ENCODE measurements around the gene VAV1. TPM values are rescaled to one million over a fixed set of nuclear protein-coding genes. Genes with fewer than 3 reads are reported as not detected.
A peak's percentile ranks its signal among the peaks of the same experiment; 100 is the strongest.

The VAV1 gene
- total and polyA plus RNA-seq, 2 of the 8 experiments (the other 6 are each of a cell fraction or from before 2014, with no cell fraction given) = 0.21 to 0.22 TPM

GRCh38 chr19:6811378-6811777 lies 38.9 kb downstream of the VAV1 start:
- CTCF ChIA-PET (ENCODE audit: partially characterized antibody) = no interaction called here
- H3K4ac ChIP-seq (replicated peaks; ENCODE audit: insufficient read length, low read depth, low read length) = no peak overlapping the region
- no peak overlapping the region for H2BK12ac ChIP-seq (ENCODE audit: low read depth, low read length)
- H3K56ac ChIP-seq (replicated peaks; ENCODE audit: insufficient read length, low read depth, low read length) = no peak overlapping the region
- H3K79me2 ChIP-seq (ENCODE audit: control insufficient read depth in 1 of 2, insufficient read depth in 2 of 2, low read length in 2 of 2) = no peaks in the 10 kb centered on the region
- H4K20me1 ChIP-seq (replicated peaks in 1 of 2; ENCODE audit: control insufficient read depth in 1 of 2, insufficient read depth in 2 of 2, low read length in 2 of 2) = no peaks in the 10 kb centered on the region
- no peak overlapping the region for H4K8ac ChIP-seq (ENCODE audit: extremely low read depth, insufficient read depth, low read length)
- no peak overlapping the region for H3K4me2 ChIP-seq (ENCODE audit: insufficient read depth in 1 of 2, low read depth in 2 of 2, low read length in 2 of 2)
- POLR2A ChIA-PET (ENCODE audit: partially characterized antibody) = interaction anchor here (1.8 kb wide), 1 partner anchor 10 kb away, joined by 7 read pairs; no protein-coding TSS in a partner anchor
- H3K27ac ChIP-seq (ENCODE audit: low read depth, low read length) = no peak overlapping the region
- no peaks in the 10 kb centered on the region for H3K36me3 ChIP-seq (ENCODE audit: control insufficient read depth in 2 of 4, insufficient read depth in 4 of 4, low read length in 3 of 4)
- WGBS, 2 experiments (ENCODE audit: extremely low coverage in 1 of 2, insufficient coverage in 1 of 2, insufficient read length in 1 of 2, insufficient replicate concordance in 2 of 2, low coverage in 1 of 2, low lambda C conversion rate in 2 of 2, missing lambda C conversion rate in 1 of 2) = 94% methylated on average over 3 of the region's 3 CpGs; no CpG with 5 or more reads in 1 of the 2 experiments
- H2BK5ac ChIP-seq (ENCODE audit: low read depth, low read length) = no peak overlapping the region
- H3K9me3 ChIP-seq (ENCODE audit: insufficient read depth in 2 of 2, low read depth in 1 of 2, low read length in 1 of 2) = peaks cover 21 to 51% of the 10 kb centered on the region in 2 experiments
- no peaks in the 10 kb centered on the region for H3K27me3 ChIP-seq (replicated peaks in 1 of 4; ENCODE audit: control insufficient read depth in 3 of 4, extremely low read depth in 1 of 4, insufficient read depth in 3 of 4, low read length in 3 of 4)
- no peak overlapping the region for H3K4me3 ChIP-seq (ENCODE audit: extremely low read depth in 1 of 4, insufficient read depth in 2 of 4, low read depth in 3 of 4, low read length in 4 of 4)
- H3K79me1 ChIP-seq (ENCODE audit: low read depth, low read length) = no peaks in the 10 kb centered on the region
- no peak overlapping the region for H2BK15ac ChIP-seq (ENCODE audit: low read length)
- H3K4me1 ChIP-seq (replicated peaks in 1 of 4; ENCODE audit: control insufficient read depth in 3 of 4, insufficient read depth in 4 of 4, low read length in 3 of 4) = no peaks in the 10 kb centered on the region
- H3K18ac ChIP-seq (ENCODE audit: extremely low read depth, low read length) = no peak overlapping the region
- no peak overlapping the region for H4K91ac ChIP-seq (replicated peaks; ENCODE audit: insufficient read length, low read length)
- no peak overlapping the region for H3K23ac ChIP-seq (ENCODE audit: insufficient read length)
- H3K23me2 ChIP-seq (ENCODE audit: low read depth, low read length) = peaks cover 2% of the 10 kb centered on the region; the same call in 1 of the 2 replicates
- peak overlapping the region; percentile 11; the same call in 1 of the 2 replicates for H2AFZ ChIP-seq (ENCODE audit: low read length)
- H3K9ac ChIP-seq (replicated peaks in 1 of 4; ENCODE audit: extremely low read depth in 1 of 4, low read depth in 3 of 4, low read length in 3 of 4) = no peak overlapping the region
- no peak for FAIRE-seq
- no peak for DNase-seq (ENCODE audit: low read depth in 1 of 2, low spot score in 2 of 2)
- H4K5ac ChIP-seq (ENCODE audit: insufficient read length, low read depth, low read length) = no peak overlapping the region
- H2BK20ac ChIP-seq (ENCODE audit: low read length) = no peak overlapping the region
- no peak overlapping the region for H2AK5ac ChIP-seq (ENCODE audit: low read depth, low read length)
- H2BK120ac ChIP-seq (replicated peaks; ENCODE audit: low read depth, low read length) = no peak overlapping the region
- H3K14ac ChIP-seq (ENCODE audit: insufficient read length) = no peak overlapping the region
- TF ChIP-seq ATF3 (IDR thresholded peaks at IDR 0.05; ENCODE audit: insufficient read depth, low read depth, low read length) (no peak), YY1 (IDR thresholded peaks at IDR 0.05; ENCODE audit: low read depth, low read length) (no peak), KDM4A (IDR thresholded peaks at IDR 0.05; ENCODE audit: low read depth, low read length, severe bottlenecking) (no peak), NANOG (IDR thresholded peaks at IDR 0.05; ENCODE audit: insufficient read depth, low read depth, low read length, poor library complexity, severe bottlenecking) (no peak), SP1 (IDR thresholded peaks at IDR 0.05; ENCODE audit: low read depth, low read length) (no peak), SP4 (IDR thresholded peaks at IDR 0.05; ENCODE audit: low read length) (no peak), TEAD4 (IDR thresholded peaks at IDR 0.05; ENCODE audit: low read depth, low read length) (no peak), NRF1 (IDR thresholded peaks at IDR 0.05; ENCODE audit: low read depth, low read length) (no peak), BACH1 (IDR thresholded peaks at IDR 0.05; ENCODE audit: low read length) (no peak), FOSL1 (IDR thresholded peaks at IDR 0.05; ENCODE audit: insufficient read depth, low read depth, low read length) (no peak), ZNF274 (IDR thresholded peaks at IDR 0.05; ENCODE audit: borderline replicate concordance, extremely low read depth, low read length) (no peak), CHD1 (IDR thresholded peaks at IDR 0.05; ENCODE audit: low read depth, low read length) (no peak), EP300 (IDR thresholded peaks at IDR 0.05; ENCODE audit: borderline replicate concordance in 1 of 2, low read depth in 2 of 2, low read length in 2 of 2) (no peak), CBX8 (IDR thresholded peaks at IDR 0.05; ENCODE audit: borderline replicate concordance, low read depth, low read length) (no peak), RBBP5 (IDR thresholded peaks at IDR 0.05; ENCODE audit: borderline replicate concordance, low read depth, low read length) (no peak)

Data from H1 (cell line).